Astrocyte (in vitro differentiated cells and primary cell): ENCODE data around the gene ANKRD11. TPM values are rescaled to one million over a fixed set of nuclear protein-coding genes. Genes with fewer than 3 reads are reported as not detected.

Source experiments
- DNase-seq: peaks from one replicate; pipeline ENCODE4 v3.0.0-alpha.2; 2010; ENCODE audit warnings: low read depth
- FAIRE-seq: peaks from 2 replicates; lab custom pipeline; 2011; peaks lifted over from hg19 to GRCh38; lab: Jason Lieb, UNC
- H2AFZ ChIP-seq: 2 replicates; pipeline ENCODE4 v1.6.0; 2012; ENCODE audit warnings: low read depth, low read length, inconsistent platforms
- H3K27ac ChIP-seq: 2 replicates; pipeline ENCODE4 v1.5.1; 2011; ENCODE audit warnings: low read depth, low read length, inconsistent platforms
- H3K27me3 ChIP-seq: 2 replicates; pipeline ENCODE4 v1.6.0; 2011; ENCODE audit warnings: low read length, inconsistent platforms; ENCODE audit not compliant: insufficient read depth
- H3K36me3 ChIP-seq: 2 replicates; pipeline ENCODE4 v1.5.1; 2011; ENCODE audit warnings: low read length, inconsistent platforms; ENCODE audit not compliant: insufficient read depth
- H3K4me1 ChIP-seq: 2 replicates; pipeline ENCODE4 v1.5.1; 2011; ENCODE audit warnings: low read length, inconsistent platforms; ENCODE audit not compliant: insufficient read depth
- H3K4me2 ChIP-seq: 2 replicates; pipeline ENCODE4 v1.6.0; 2012; ENCODE audit warnings: low read length, inconsistent platforms
- H3K4me3 ChIP-seq: 2 replicates; pipeline ENCODE4 v1.5.1; 2011; ENCODE audit warnings: low read depth, mild to moderate bottlenecking, low read length, inconsistent platforms; ENCODE audit not compliant: insufficient read depth
- H3K79me2 ChIP-seq: 2 replicates; pipeline ENCODE4 v1.6.0; 2012; ENCODE audit warnings: mild to moderate bottlenecking, low read length, inconsistent platforms; ENCODE audit not compliant: insufficient read depth
- H3K9ac ChIP-seq: 2 replicates; pipeline ENCODE4 v1.6.0; 2012; ENCODE audit warnings: mild to moderate bottlenecking, low read length, inconsistent platforms
- H3K9me3 ChIP-seq: 2 replicates; pipeline ENCODE4 v1.5.1; 2012; ENCODE audit warnings: low read depth, mild to moderate bottlenecking, low read length, inconsistent platforms; ENCODE audit not compliant: insufficient read depth
- H4K20me1 ChIP-seq: 2 replicates; pipeline ENCODE4 v1.6.0; 2012; ENCODE audit warnings: low read length, inconsistent platforms; ENCODE audit not compliant: insufficient read depth
- H3K27ac Mint-ChIP-seq: one replicate; pipeline ENCODE4 v1.8.0; 2021; ENCODE audit warnings: mild to moderate bottlenecking, mixed read lengths; ENCODE audit not compliant: unreplicated experiment
- H3K27me3 Mint-ChIP-seq: one replicate; pipeline ENCODE4 v1.8.0; 2021; ENCODE audit warnings: low read depth, mixed read lengths; ENCODE audit not compliant: unreplicated experiment
- H3K36me3 Mint-ChIP-seq: one replicate; pipeline ENCODE4 v1.8.0; 2021; ENCODE audit warnings: low read depth, mixed read lengths; ENCODE audit not compliant: unreplicated experiment
- H3K4me1 Mint-ChIP-seq: one replicate; pipeline ENCODE4 v1.8.0; 2021; ENCODE audit warnings: low read depth, mixed read lengths; ENCODE audit not compliant: unreplicated experiment
- H3K4me3 Mint-ChIP-seq: one replicate; pipeline ENCODE4 v1.8.0; 2021; ENCODE audit warnings: mild to moderate bottlenecking, moderate library complexity, mixed read lengths; ENCODE audit not compliant: unreplicated experiment
- H3K9me3 Mint-ChIP-seq: one replicate; pipeline ENCODE4 v1.8.0; 2021; ENCODE audit warnings: mild to moderate bottlenecking, mixed read lengths; ENCODE audit not compliant: unreplicated experiment
- CTCF ChIP-seq: IDR thresholded peaks from 2 replicates; pipeline ENCODE4 v1.5.1; 2011; ENCODE audit warnings: low read depth, mild to moderate bottlenecking, inconsistent platforms, low read length, moderate library complexity; ENCODE audit not compliant: insufficient read depth
- EZH2 ChIP-seq: IDR thresholded peaks from 2 replicates; pipeline ENCODE4 v1.6.1; 2012; ENCODE audit warnings: mild to moderate bottlenecking, low read length, inconsistent platforms; ENCODE audit not compliant: insufficient read depth
- total RNA-seq: library from RNA; stranded (reverse); gene quantifications from 2 replicates; pipeline ENCODE4 v1.2.1, GENCODE V29; 2021

ANKRD11 gene
- total RNA-seq, 1 donor from 2014 or later, result 213 TPM

DNA sequence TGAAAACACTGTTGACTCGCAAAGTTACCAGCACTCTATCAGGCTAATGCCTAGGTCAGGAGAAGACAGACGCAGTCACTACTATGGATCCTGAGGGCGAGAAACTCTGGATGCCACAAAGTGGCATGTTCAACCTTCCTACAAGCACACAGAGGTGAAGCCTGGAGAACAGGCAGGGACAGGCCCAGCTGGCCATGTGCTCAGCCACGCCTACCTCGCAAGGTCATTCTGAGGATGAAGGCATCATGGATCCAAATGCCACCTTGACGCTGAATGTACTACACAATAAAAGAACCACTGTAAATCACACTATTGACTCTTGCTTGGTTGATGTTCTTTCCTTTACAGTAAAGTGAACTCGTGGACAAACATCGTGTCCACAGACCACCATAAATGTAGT, 85.8 kb downstream of the ANKRD11 start:
- H3K4me1 Mint-ChIP-seq, result peaks cover 70% of the 10 kb centered on the region
- H3K4me3 Mint-ChIP-seq, result no peak overlapping the region
- H3K9me3 Mint-ChIP-seq, result no peaks in the 10 kb centered on the region
- DNase-seq (no peak), FAIRE-seq (no peak)
- H3K36me3 ChIP-seq, result no peaks in the 10 kb centered on the region
- H3K9ac ChIP-seq, result no peak overlapping the region
- H3K4me2 ChIP-seq, result no peak overlapping the region
- H3K27me3 Mint-ChIP-seq, result no peaks in the 10 kb centered on the region
- H3K27ac ChIP-seq, result no peak overlapping the region
- peaks cover 6% of the 10 kb centered on the region for H3K36me3 Mint-ChIP-seq
- H3K27me3 ChIP-seq, result no peaks in the 10 kb centered on the region
- no peaks in the 10 kb centered on the region for H3K9me3 ChIP-seq
- H3K4me1 ChIP-seq, result peaks cover 27% of the 10 kb centered on the region
- no peak overlapping the region for H2AFZ ChIP-seq
- TF ChIP-seq EZH2, result no peak
- no peak for TF ChIP-seq CTCF
- peak overlapping the region; percentile 50 for H3K27ac Mint-ChIP-seq
- H3K79me2 ChIP-seq, result peaks cover 93% of the 10 kb centered on the region
- H3K4me3 ChIP-seq, result no peak overlapping the region
- H4K20me1 ChIP-seq, result peaks cover 92% of the 10 kb centered on the region

- Mint-ChIP-seq H3K27me3 (no peaks in the 10 kb centered on the region), H3K27ac (no peak overlapping the region), H3K36me3 (peaks cover 2% of the 10 kb centered on the region), H3K9me3 (no peaks in the 10 kb centered on the region), H3K4me3 (no peak overlapping the region), H3K4me1 (peaks cover 66% of the 10 kb centered on the region)
- Histone ChIP-seq H3K4me2 (no peak overlapping the region), H2AFZ (no peak overlapping the region), H3K4me1 (peaks cover 18% of the 10 kb centered on the region), H3K79me2 (peaks cover 93% of the 10 kb centered on the region), H3K27ac (no peak overlapping the region), H3K4me3 (no peak overlapping the region), H3K27me3 (no peaks in the 10 kb centered on the region), H3K9ac (no peak overlapping the region), H3K36me3 (no peaks in the 10 kb centered on the region), H3K9me3 (no peaks in the 10 kb centered on the region), H4K20me1 (peaks cover 92% of the 10 kb centered on the region)
- FAIRE-seq, result no peak
- no peak for DNase-seq
- TF ChIP-seq EZH2 (no peak), CTCF (no peak)
Measured at GRCh38 chr16:89402962-89403361, 87.4 kb downstream of the ANKRD11 start.

DNA sequence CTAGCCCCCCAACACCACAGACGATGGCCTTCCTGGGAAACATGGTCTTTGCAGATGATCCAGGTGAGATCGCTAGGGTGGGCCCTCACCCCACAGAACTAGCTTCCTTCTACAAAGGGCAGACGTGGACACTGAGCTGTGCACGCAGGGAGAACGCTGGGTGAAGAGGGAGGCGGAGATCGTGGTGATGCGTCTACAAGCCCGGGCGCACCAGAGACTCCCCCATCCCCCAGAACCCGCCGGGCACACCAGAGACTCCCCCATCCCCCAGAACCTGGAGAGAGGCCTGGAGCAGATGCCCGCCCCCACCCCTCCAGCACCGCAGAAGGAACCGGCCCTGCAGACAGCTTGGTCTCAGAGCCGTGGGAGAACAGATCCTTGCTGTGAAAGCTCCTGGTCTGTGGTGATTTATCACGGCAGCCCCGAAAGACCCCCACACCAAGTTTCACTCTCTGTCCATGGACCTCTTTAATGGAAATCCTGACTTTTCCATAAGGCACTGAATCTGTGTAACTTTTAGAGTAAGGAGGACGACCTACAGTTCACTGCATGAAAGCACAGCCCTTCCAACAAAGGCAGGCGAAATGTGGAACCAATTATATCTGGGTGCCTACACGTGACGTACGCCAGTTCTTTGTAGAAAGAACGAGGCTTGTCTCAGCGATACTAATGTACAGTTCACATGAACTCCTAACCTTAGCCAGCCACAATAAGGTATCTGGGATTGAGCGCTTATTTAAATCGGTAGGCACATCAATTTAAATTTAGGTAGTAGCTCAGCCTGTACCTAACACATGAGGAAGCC, 88.5 kb downstream of the ANKRD11 start:
- H3K4me3 Mint-ChIP-seq, result no peak overlapping the region
- H3K9me3 ChIP-seq, result no peaks in the 10 kb centered on the region
- peaks cover 55% of the 10 kb centered on the region for H3K4me1 Mint-ChIP-seq

More for the DNA sequence above, 88.5 kb downstream of the ANKRD11 start:
- peaks cover 92% of the 10 kb centered on the region for H4K20me1 ChIP-seq
- Mint-ChIP-seq H3K36me3 (no peaks in the 10 kb centered on the region), H3K9me3 (no peaks in the 10 kb centered on the region), H3K27me3 (no peaks in the 10 kb centered on the region), H3K27ac (peak overlapping the region; percentile 50)
- TF ChIP-seq CTCF (no peak), EZH2 (no peak)
- H2AFZ ChIP-seq, result no peak overlapping the region
- H3K27ac ChIP-seq, result no peak overlapping the region
- H3K79me2 ChIP-seq, result peaks cover 93% of the 10 kb centered on the region
- peaks cover 10% of the 10 kb centered on the region for H3K4me1 ChIP-seq
- no peak overlapping the region for H3K4me3 ChIP-seq
- no peak overlapping the region for H3K4me2 ChIP-seq
- FAIRE-seq, result no peak
- H3K9ac ChIP-seq, result no peak overlapping the region
- H3K36me3 ChIP-seq, result no peaks in the 10 kb centered on the region
- H3K27me3 ChIP-seq, result no peaks in the 10 kb centered on the region
- peak; percentile 33 for DNase-seq
